ENCODE results near the gene CLEC16A. TPM values are rescaled to one million over a fixed set of nuclear protein-coding genes. Genes with fewer than 3 reads are reported as not detected.

The CLEC16A gene
- polyA plus RNA-seq, 1 experiment: 11.9 TPM

DNA sequence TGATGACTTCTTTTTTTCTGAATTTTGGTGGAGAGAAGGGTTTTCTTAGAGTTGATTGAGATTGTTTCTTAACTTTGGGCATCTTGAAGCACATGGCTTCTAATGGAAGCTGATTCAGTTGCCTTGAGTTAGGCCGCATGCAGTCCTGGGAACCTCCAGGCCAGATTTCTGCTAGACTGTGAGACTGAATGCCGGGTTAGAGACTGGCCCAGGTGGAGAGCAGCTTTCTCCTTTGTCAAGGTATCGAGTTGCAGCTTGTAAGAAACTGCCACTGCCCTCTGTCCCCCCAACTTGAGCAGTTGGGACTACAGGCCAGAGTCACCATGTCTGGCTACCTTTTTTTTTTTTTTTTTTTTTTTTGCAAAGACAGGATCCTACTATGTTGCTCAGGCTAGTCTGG is 77.6 kb downstream of the CLEC16A start:
- no peak overlapping the region for H3K4me3 ChIP-seq (ENCODE audit: low read depth, low read length)
- no peak overlapping the region for H3K27ac ChIP-seq (ENCODE audit: low read depth, low read length)
- DNase-seq (ENCODE audit: low read depth, low spot score): no peak
- TF ChIP-seq, protein P1, sequence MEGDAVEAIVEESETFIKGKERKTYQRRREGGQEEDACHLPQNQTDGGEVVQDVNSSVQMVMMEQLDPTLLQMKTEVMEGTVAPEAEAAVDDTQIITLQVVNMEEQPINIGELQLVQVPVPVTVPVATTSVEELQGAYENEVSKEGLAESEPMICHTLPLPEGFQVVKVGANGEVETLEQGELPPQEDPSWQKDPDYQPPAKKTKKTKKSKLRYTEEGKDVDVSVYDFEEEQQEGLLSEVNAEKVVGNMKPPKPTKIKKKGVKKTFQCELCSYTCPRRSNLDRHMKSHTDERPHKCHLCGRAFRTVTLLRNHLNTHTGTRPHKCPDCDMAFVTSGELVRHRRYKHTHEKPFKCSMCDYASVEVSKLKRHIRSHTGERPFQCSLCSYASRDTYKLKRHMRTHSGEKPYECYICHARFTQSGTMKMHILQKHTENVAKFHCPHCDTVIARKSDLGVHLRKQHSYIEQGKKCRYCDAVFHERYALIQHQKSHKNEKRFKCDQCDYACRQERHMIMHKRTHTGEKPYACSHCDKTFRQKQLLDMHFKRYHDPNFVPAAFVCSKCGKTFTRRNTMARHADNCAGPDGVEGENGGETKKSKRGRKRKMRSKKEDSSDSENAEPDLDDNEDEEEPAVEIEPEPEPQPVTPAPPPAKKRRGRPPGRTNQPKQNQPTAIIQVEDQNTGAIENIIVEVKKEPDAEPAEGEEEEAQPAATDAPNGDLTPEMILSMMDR (IDR thresholded peaks at IDR 0.05; ENCODE audit: low read depth, low read length): no peak
- ChIA-PET POLR2A (no interaction called here), CTCF (interaction anchor here (1.3 kb wide), 1 partner anchor 24 kb away, joined by 3 read pairs; no protein-coding TSS in a partner anchor)
- H3K27me3 ChIP-seq (ENCODE audit: control insufficient read depth, insufficient read depth, low read length): no peaks in the 10 kb centered on the region
- peaks cover 5% of the 10 kb centered on the region; the same call in 1 of the 2 replicates for H3K9me3 ChIP-seq (ENCODE audit: control insufficient read depth, insufficient read depth, low read length)

DNA sequence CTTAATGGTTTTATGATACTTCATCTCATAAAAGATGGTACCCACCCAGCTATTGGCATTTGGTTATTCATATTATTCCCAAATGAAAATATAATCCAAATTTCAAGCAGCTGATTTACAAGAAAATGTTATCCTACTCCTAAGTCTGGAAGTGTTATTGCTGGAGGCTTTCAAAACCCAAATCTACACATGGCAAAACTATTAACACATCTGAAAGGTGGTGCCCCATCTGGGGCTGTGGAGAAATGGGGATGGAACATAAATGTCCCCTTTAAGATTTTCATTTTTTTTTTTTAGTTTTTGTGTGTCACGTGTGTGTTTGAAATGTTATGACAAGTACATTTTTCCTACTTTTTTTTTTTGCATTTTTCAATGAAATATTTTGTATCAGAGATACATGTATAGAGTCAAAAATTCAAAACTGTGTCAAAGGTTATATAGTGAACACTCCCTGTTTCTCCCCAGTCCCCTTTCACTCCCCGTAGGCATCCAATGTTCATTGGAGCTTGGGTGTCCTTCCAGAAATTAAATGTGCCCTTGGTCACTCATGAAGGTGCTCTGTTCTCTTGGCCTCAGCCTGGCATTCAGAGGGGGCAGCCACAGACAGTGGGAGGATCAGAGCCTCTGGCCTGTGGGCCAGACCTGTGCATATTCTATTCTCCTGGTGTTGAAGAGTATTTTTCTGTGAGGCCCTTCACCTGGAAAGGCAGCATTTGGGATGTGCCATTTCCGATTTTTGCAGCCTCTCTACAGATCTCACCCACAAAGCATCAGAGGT is 79.1 kb downstream of the CLEC16A start:
- Histone ChIP-seq H3K27me3 (ENCODE audit: control insufficient read depth, insufficient read depth, low read length) (no peaks in the 10 kb centered on the region), H3K4me3 (ENCODE audit: low read depth, low read length) (no peak overlapping the region), H3K9me3 (ENCODE audit: control insufficient read depth, insufficient read depth, low read length) (peaks cover 15% of the 10 kb centered on the region), H3K27ac (ENCODE audit: low read depth, low read length) (no peak overlapping the region)
- POLR2A ChIA-PET: interaction anchor here (0.7 kb wide), 1 partner anchor 22 kb away, joined by 3 read pairs; no protein-coding TSS in a partner anchor
- no peak for DNase-seq (ENCODE audit: low read depth, low spot score)
- CTCF ChIA-PET: no interaction called here
- TF ChIP-seq, protein P1 (IDR thresholded peaks at IDR 0.05; ENCODE audit: low read depth, low read length): no peak

DNA sequence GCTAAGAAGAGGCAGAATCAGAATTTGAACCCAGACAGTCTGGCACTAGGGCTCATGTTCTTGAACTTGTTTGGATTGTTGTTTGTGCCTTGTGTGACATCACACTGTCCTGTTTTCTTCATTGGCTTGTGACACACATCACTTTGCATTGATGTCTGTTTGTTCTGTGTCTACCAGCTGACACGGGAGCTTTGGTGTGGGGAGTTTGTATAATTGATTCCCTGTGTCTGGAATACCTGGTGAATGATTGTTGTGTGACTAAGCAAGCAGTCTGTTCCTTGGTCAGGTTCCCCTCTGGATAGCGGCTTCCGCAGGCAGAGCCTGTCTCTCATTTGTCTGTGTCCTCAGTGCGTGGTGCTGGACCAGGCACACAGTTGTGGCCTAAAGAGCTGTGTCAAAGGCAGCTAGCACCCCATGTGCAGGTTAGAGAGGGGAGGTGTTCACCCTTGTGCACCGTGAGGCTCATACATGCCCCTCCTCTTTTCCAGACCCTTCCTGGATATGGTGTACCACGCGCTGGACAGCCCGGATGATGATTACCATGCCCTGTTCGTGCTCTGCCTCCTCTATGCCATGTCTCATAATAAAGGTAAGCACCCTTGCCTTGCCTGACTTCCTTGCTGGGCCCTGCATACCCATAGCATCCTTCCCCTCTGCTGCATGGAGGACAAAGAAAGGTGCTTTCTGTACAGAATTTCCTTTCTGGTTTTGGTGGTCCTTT is 80.1 kb downstream of the CLEC16A start:
- no peak for DNase-seq (ENCODE audit: low read depth, low spot score)
- Histone ChIP-seq H3K27me3 (ENCODE audit: control insufficient read depth, insufficient read depth, low read length) (no peaks in the 10 kb centered on the region), H3K27ac (ENCODE audit: low read depth, low read length) (no peak overlapping the region), H3K9me3 (ENCODE audit: control insufficient read depth, insufficient read depth, low read length) (peaks cover 15% of the 10 kb centered on the region), H3K4me3 (ENCODE audit: low read depth, low read length) (no peak overlapping the region)
- TF ChIP-seq, protein P1 (IDR thresholded peaks at IDR 0.05; ENCODE audit: low read depth, low read length): no peak
- CTCF ChIA-PET: no interaction called here
- POLR2A ChIA-PET: no interaction called here

DNA sequence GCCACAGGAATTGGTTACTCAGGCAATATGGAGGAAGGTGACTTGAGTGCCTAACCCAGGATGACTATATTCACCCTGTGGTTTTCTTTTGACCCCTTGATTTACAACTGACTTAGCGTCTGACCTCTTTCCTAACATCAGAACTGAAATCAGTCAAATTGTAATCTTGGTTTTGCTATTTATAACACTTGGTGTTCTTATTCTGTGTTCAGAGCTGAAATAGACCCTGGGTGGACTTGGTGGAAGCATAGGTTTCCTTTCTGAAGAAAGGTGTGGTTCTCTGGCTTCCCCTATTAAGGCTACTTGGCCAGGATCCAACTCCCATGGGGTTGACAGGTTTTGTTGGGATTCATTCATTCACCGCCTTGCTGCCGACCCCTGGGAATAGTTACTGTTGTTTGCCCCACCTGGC is 80.8 kb downstream of the CLEC16A start:
- no peak overlapping the region for H3K4me3 ChIP-seq (ENCODE audit: low read depth, low read length)
- no peaks in the 10 kb centered on the region for H3K27me3 ChIP-seq (ENCODE audit: control insufficient read depth, insufficient read depth, low read length)
- no peak for DNase-seq (ENCODE audit: low read depth, low spot score)
- ChIA-PET POLR2A (no interaction called here), CTCF (no interaction called here)
- TF ChIP-seq, protein P1 (IDR thresholded peaks at IDR 0.05; ENCODE audit: low read depth, low read length): no peak
- H3K27ac ChIP-seq (ENCODE audit: low read depth, low read length): no peak overlapping the region
- peaks cover 15% of the 10 kb centered on the region for H3K9me3 ChIP-seq (ENCODE audit: control insufficient read depth, insufficient read depth, low read length)

GRCh38 chr16:11029948-11030347 is 85.6 kb downstream of the CLEC16A start:
- Histone ChIP-seq H3K27ac (ENCODE audit: low read depth, low read length) (no peak overlapping the region), H3K4me3 (ENCODE audit: low read depth, low read length) (no peak overlapping the region), H3K9me3 (ENCODE audit: control insufficient read depth, insufficient read depth, low read length) (peaks cover 15% of the 10 kb centered on the region), H3K27me3 (ENCODE audit: control insufficient read depth, insufficient read depth, low read length) (no peaks in the 10 kb centered on the region)
- TF ChIP-seq, protein P1 (IDR thresholded peaks at IDR 0.05; ENCODE audit: low read depth, low read length): no peak
- CTCF ChIA-PET: no interaction called here
- DNase-seq (ENCODE audit: low read depth, low spot score): peak; percentile 54
- POLR2A ChIA-PET: interaction anchor here (1.6 to 2.2 kb wide), 2 partner anchors 60 to 222 kb away, joined by 4 read pairs; no protein-coding TSS in a partner anchor
